NT2/D1 (cell line): ENCODE data around the gene SKA2.

ENCODE experiments used
- DNase-seq: peaks from one replicate; pipeline ENCODE4 v3.0.0-alpha.2; 2011; ENCODE audit warnings: low read depth, low spot score
- H3K27me3 ChIP-seq: 2 replicates; pipeline ENCODE4 v1.6.0; 2011; ENCODE audit warnings: mild to moderate bottlenecking; ENCODE audit not compliant: insufficient read length, insufficient read depth
- H3K36me3 ChIP-seq: 2 replicates; pipeline ENCODE4 v1.6.1; 2011; ENCODE audit warnings: mild to moderate bottlenecking, low read length, mixed read lengths; ENCODE audit not compliant: insufficient read depth, insufficient read length
- H3K4me1 ChIP-seq: 2 replicates; pipeline ENCODE4 v1.5.1; 2011; ENCODE audit not compliant: insufficient read depth, insufficient read length
- H3K4me3 ChIP-seq: 2 replicates; pipeline ENCODE4 v1.5.1; 2011; ENCODE audit warnings: low read depth; ENCODE audit not compliant: insufficient read length
- H3K9ac ChIP-seq: 2 replicates; pipeline ENCODE4 v1.6.0; 2011; ENCODE audit warnings: low read depth; ENCODE audit not compliant: insufficient read length
- H3K9me3 ChIP-seq: 2 replicates; pipeline ENCODE4 v1.5.1; 2011; ENCODE audit warnings: mild to moderate bottlenecking, low read length; ENCODE audit not compliant: insufficient read depth
- SUZ12 ChIP-seq: IDR thresholded peaks from 2 replicates; pipeline ENCODE4 v1.6.1; 2011; ENCODE audit not compliant: insufficient read length, insufficient read depth; ENCODE audit errors: extremely low read depth
- YY1 ChIP-seq: IDR thresholded peaks from 2 replicates; pipeline ENCODE4 v1.6.1; 2011; ENCODE audit not compliant: insufficient read length, insufficient read depth
- ZNF274 ChIP-seq: IDR thresholded peaks from 2 replicates; pipeline ENCODE4 v1.6.1; 2011; ENCODE audit warnings: mild to moderate bottlenecking, low read depth, low read length

The SKA2 gene

GRCh38 chr17:59108400-59109102 lies 46.4 kb downstream of the SKA2 start:
- no peak for DNase-seq
- Histone ChIP-seq H3K27me3 (no peaks in the 10 kb centered on the region), H3K4me1 (no peaks in the 10 kb centered on the region), H3K9me3 (no peaks in the 10 kb centered on the region), H3K4me3 (no peak overlapping the region), H3K9ac (no peak overlapping the region), H3K36me3 (peaks cover 34% of the 10 kb centered on the region)
- TF ChIP-seq SUZ12 (no peak), YY1 (no peak), ZNF274 (no peak)

- Histone ChIP-seq H3K9ac (peak overlapping the region; percentile 68), H3K27me3 (no peaks in the 10 kb centered on the region), H3K36me3 (peaks cover 28% of the 10 kb centered on the region), H3K4me3 (peak overlapping the region; percentile 91), H3K9me3 (no peaks in the 10 kb centered on the region), H3K4me1 (no peaks in the 10 kb centered on the region)
- no peak for TF ChIP-seq ZNF274
- TF ChIP-seq YY1, result no peak
- no peak for TF ChIP-seq SUZ12
- no peak for DNase-seq
Observed at GRCh38 chr17:59107306-59107670, 47.7 kb downstream of the SKA2 start.

- no peak for TF ChIP-seq SUZ12
- no peak for TF ChIP-seq ZNF274
- TF ChIP-seq YY1, result no peak
Observed at GRCh38 chr17:59106463-59107305, 48.3 kb downstream of the SKA2 start, which contains the start of gene TRIM37. Gene TRIM37 (minus strand): TSS chr17:59106880. CDS start chr17:59106461, 419 bp downstream.

GRCh38 chr17:59105852-59106462 lies 49.0 kb downstream of the SKA2 start:
- Histone ChIP-seq H3K36me3 (peaks cover 19% of the 10 kb centered on the region), H3K9ac (peak overlapping the region; percentile 82), H3K27me3 (no peaks in the 10 kb centered on the region), H3K4me1 (no peaks in the 10 kb centered on the region), H3K4me3 (peak overlapping the region; percentile 91), H3K9me3 (no peaks in the 10 kb centered on the region)
- TF ChIP-seq YY1, result no peak
- TF ChIP-seq ZNF274, result no peak
- no peak for TF ChIP-seq SUZ12
- no peak for DNase-seq

More at GRCh38 chr17:59106463-59107305, 48.3 kb downstream of the SKA2 start, which contains the start of gene TRIM37:
- Histone ChIP-seq H3K4me1 (no peaks in the 10 kb centered on the region), H3K36me3 (peaks cover 27% of the 10 kb centered on the region), H3K4me3 (peak within 1 kb of the TSS; percentile 91), H3K27me3 (no peaks in the 10 kb centered on the region), H3K9ac (peak within 1 kb of the TSS; percentile 82), H3K9me3 (no peaks in the 10 kb centered on the region)
- DNase-seq, result peak; percentile 96

- peaks cover 33% of the 10 kb centered on the region for H3K36me3 ChIP-seq
- H3K4me1 ChIP-seq, result no peaks in the 10 kb centered on the region
- TF ChIP-seq SUZ12, result no peak
- no peak for TF ChIP-seq ZNF274
- TF ChIP-seq YY1, result no peak
- no peak overlapping the region for H3K9ac ChIP-seq
- no peak overlapping the region for H3K4me3 ChIP-seq
- H3K27me3 ChIP-seq, result no peaks in the 10 kb centered on the region
- no peak for DNase-seq
- no peaks in the 10 kb centered on the region for H3K9me3 ChIP-seq
Observed at GRCh38 chr17:59101178-59101577, 53.8 kb downstream of the SKA2 start.

GRCh38 chr17:59097876-59098275 lies 57.1 kb downstream of the SKA2 start:
- H3K36me3 ChIP-seq, result peaks cover 29% of the 10 kb centered on the region
- no peak for DNase-seq

More at GRCh38 chr17:59097876-59098275, 57.1 kb downstream of the SKA2 start:
- Histone ChIP-seq H3K27me3 (no peaks in the 10 kb centered on the region), H3K4me3 (no peak overlapping the region), H3K9me3 (no peaks in the 10 kb centered on the region), H3K9ac (no peak overlapping the region), H3K4me1 (no peaks in the 10 kb centered on the region)
- no peak for TF ChIP-seq ZNF274
- no peak for TF ChIP-seq YY1
- TF ChIP-seq SUZ12, result no peak
